Stomach (tissue), 9 donors: Measurements from ENCODE around the gene POLR1C. TPM values are rescaled to one million over a fixed set of nuclear protein-coding genes. Genes with fewer than 3 reads are reported as not detected.
"Not testable (repeated sequence)": the region's sequence is repeated elsewhere in the genome, so short reads cannot be mapped to it uniquely, and the experiment has no call there.

ENCODE experiments used
- DNase-seq, 2 donors: peaks; one replicate each; pipeline versions ENCODE4 v3.0.0 to v3.0.0-alpha.2; 2013 to 2019
- H3K27ac ChIP-seq, 5 donors: fragments of 200-600 bp in 4 of 5; sonication (generic) in 4 of 5; one replicate each; pipeline ENCODE4 v1.5.1; 2013 to 2019; ENCODE audit warnings: mild to moderate bottlenecking in 1 of 5, moderate library complexity in 1 of 5
- H3K27me3 ChIP-seq, 3 donors: fragments of 200-600 bp; sonication (generic); one replicate each; pipeline ENCODE4 v1.5.1; 2017 to 2019; ENCODE audit warnings: mixed run types in 1 of 3
- H3K36me3 ChIP-seq, 4 donors: fragments of 200-600 bp; sonication (generic); 1 replicate in 3 of 4; 2 replicates in 1 of 4; pipeline ENCODE4 v1.5.1; 2016 to 2019
- H3K4me1 ChIP-seq, 4 donors: fragments of 200-600 bp; sonication (generic); one replicate each; pipeline ENCODE4 v1.5.1; 2016 to 2019
- H3K4me3 ChIP-seq, 4 donors: fragments of 200-600 bp; sonication (generic) in 3 of 4; one replicate each; pipeline ENCODE4 v1.5.1; 2016 to 2019; ENCODE audit warnings: mild to moderate bottlenecking in 1 of 4
- H3K9me3 ChIP-seq, 4 donors: fragments of 200-600 bp; sonication (generic); one replicate each; pipeline ENCODE4 v1.5.1; 2016 to 2019
- EP300 ChIP-seq: sonication (generic); formaldehyde crosslinking; IDR thresholded peaks from one replicate; pipeline ENCODE4 v1.6.1; 2017; ENCODE audit warnings: antibody characterized with exemption
- POLR2A ChIP-seq, 4 donors: fragments of 450-650 bp; IDR thresholded peaks; one replicate each; pipeline ENCODE4 v1.6.1; 2016; ENCODE audit warnings: antibody characterized with exemption in 4 of 4, control low read depth in 2 of 4, mild to moderate bottlenecking in 1 of 4, moderate library complexity in 1 of 4
- POLR2AphosphoS5 ChIP-seq, 3 donors: sonication (generic); formaldehyde crosslinking; IDR thresholded peaks; one replicate each; pipeline ENCODE4 v1.6.1; 2016; ENCODE audit warnings: antibody characterized with exemption in 3 of 3
- WGBS, 5 donors: extraction: QIAGEN DNeasy Blood & Tissue Kit in 3 of 5; methylation state at CpG; one replicate each; pipeline versions ENCODE4 v1.1.5 to v1.1.7; 2013 to 2018; 5-methylcytosine and 5-hydroxymethylcytosine counted together
- intact Hi-C: fragments of 100-400 bp; cut with DNase I; formaldehyde crosslinking; loops from one replicate; pipeline ENCODE4 v1.15.1; 2023; ENCODE audit warnings: low total_unique reads
- polyA plus RNA-seq, 3 donors: library from polyadenylated mRNA; stranded (reverse); fragments of 200-250 nt; gene quantifications; one replicate each; pipeline ENCODE4 v1.2.3, GENCODE V29; 2013
- total RNA-seq, 5 donors: library from RNA; depleted of rRNA; stranded (reverse); fragments of >200 nt; gene quantifications; one replicate each; pipeline versions ENCODE4 v1.1.0 to v1.2.3, GENCODE V29; 2014 to 2016
- TF ChIP-seq, protein P1 (sequence below), 7 experiments: fragments of 450-650 bp in 4 of 7; fragments of 200-600 bp in 3 of 7; sonication (generic) in 3 of 7; IDR thresholded peaks; one replicate each; pipeline ENCODE4 v1.5.1; 2016 to 2019; ENCODE audit warnings: antibody characterized with exemption in 7 of 7, control low read depth in 2 of 7, mild to moderate bottlenecking in 1 of 7
- donor health status: healthy with polysubstance abuse.
- donor health status: Bipolar disorder and iron deficiency.
- donor health status: healthy.

POLR1C gene
- total and polyA plus RNA-seq, 8 donors, result 14.7 to 36.2 (median 25.1) TPM

- H3K27me3 ChIP-seq, result no peaks in the 10 kb centered on the region
- H3K4me1 ChIP-seq, result peaks cover 19 to 35% (median 28%) of the 10 kb centered on the region in 4 donors
- peaks cover 76 to 88% (median 87%) of the 10 kb centered on the region in 4 donors for H3K36me3 ChIP-seq
- H3K9me3 ChIP-seq, result no peaks in the 10 kb centered on the region
- H3K27ac ChIP-seq, result peak overlapping the region in 1 of 5 donors; percentile 26
- intact Hi-C loops, result no loop called here
- 88 to 94% (median 91%) methylated on average over 8 of the region's 8 CpGs for WGBS, 5 donors
- no peak for DNase-seq
- TF ChIP-seq, protein P1, sequence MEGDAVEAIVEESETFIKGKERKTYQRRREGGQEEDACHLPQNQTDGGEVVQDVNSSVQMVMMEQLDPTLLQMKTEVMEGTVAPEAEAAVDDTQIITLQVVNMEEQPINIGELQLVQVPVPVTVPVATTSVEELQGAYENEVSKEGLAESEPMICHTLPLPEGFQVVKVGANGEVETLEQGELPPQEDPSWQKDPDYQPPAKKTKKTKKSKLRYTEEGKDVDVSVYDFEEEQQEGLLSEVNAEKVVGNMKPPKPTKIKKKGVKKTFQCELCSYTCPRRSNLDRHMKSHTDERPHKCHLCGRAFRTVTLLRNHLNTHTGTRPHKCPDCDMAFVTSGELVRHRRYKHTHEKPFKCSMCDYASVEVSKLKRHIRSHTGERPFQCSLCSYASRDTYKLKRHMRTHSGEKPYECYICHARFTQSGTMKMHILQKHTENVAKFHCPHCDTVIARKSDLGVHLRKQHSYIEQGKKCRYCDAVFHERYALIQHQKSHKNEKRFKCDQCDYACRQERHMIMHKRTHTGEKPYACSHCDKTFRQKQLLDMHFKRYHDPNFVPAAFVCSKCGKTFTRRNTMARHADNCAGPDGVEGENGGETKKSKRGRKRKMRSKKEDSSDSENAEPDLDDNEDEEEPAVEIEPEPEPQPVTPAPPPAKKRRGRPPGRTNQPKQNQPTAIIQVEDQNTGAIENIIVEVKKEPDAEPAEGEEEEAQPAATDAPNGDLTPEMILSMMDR (IDR thresholded peaks at IDR 0.05), result no peak
- no peak for TF ChIP-seq POLR2AphosphoS5 (IDR thresholded peaks at IDR 0.05)
- TF ChIP-seq EP300, result no peak
- no peak for TF ChIP-seq POLR2A (IDR thresholded peaks at IDR 0.05)
- H3K4me3 ChIP-seq, result no peak overlapping the region
Observed at GRCh38 chr6:43522547-43523261, 5.8 kb downstream of the POLR1C start.

GRCh38 chr6:43523284-43523683 lies 6.4 kb downstream of the POLR1C start:
- intact Hi-C loops, result no loop called here
- Histone ChIP-seq H3K27me3 (no peaks in the 10 kb centered on the region), H3K9me3 (no peaks in the 10 kb centered on the region), H3K36me3 (peaks cover 80 to 93% (median 93%) of the 10 kb centered on the region in 4 donors), H3K4me3 (no peak overlapping the region), H3K27ac (peak overlapping the region in 1 of 5 donors; percentile 26), H3K4me1 (peaks cover 13 to 29% (median 22%) of the 10 kb centered on the region in 4 donors)
- no peak for DNase-seq
- TF ChIP-seq, protein P1 (IDR thresholded peaks at IDR 0.05), result no peak
- TF ChIP-seq POLR2AphosphoS5 (IDR thresholded peaks at IDR 0.05) (no peak), POLR2A (IDR thresholded peaks at IDR 0.05) (no peak), EP300 (no peak)
- WGBS, 5 donors, result 89 to 100% (median 96%) methylated on average over 1 to 3 of the region's 3 CpGs

- H3K27ac ChIP-seq, result peak overlapping the region in 2 of 5 donors; percentile 29 to 39
- peak; percentile 44 to 73 for DNase-seq
- WGBS, 5 donors, result 28 to 65% (median 57%) methylated on average over 8 to 10 of the region's 10 CpGs
Observed at GRCh38 chr6:43524483-43524961, 7.6 kb downstream of the POLR1C start.

DNA sequence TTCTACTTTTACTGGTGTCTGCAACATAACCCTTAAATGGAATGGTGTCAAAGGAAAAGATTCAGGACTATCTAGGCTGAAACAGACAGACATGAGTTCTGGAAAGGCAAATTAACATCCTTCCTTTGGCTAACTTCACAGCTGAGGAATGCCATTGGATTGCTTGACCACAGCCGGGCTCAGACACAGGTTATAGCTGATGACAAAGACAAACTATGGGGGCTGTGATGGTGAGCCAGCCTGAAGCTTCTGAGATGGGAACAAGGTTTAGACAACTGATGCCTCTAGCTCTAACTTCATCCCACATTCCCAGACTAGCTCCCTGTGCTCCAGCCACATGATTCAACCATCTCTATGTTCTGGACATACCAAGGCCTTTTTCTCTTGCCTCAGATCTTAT lies 15.3 kb downstream of the POLR1C start:
- Histone ChIP-seq H3K9me3 (no peaks in the 10 kb centered on the region), H3K4me1 (no peaks in the 10 kb centered on the region), H3K27me3 (no peaks in the 10 kb centered on the region), H3K4me3 (no peak overlapping the region), H3K27ac (no peak overlapping the region), H3K36me3 (peaks cover 36 to 94% (median 93%) of the 10 kb centered on the region in 4 donors)
- intact Hi-C loops, result no loop called here
- TF ChIP-seq, protein P1 (IDR thresholded peaks at IDR 0.05), result no peak
- TF ChIP-seq POLR2A (IDR thresholded peaks at IDR 0.05), result no peak
- no peak for TF ChIP-seq POLR2AphosphoS5 (IDR thresholded peaks at IDR 0.05)
- TF ChIP-seq EP300, result no peak
- WGBS, 5 donors, result 82 to 100% (median 95%) methylated on average over 1 of the region's 1 CpG
- no peak for DNase-seq

More at GRCh38 chr6:43524483-43524961, 7.6 kb downstream of the POLR1C start:
- TF ChIP-seq POLR2A (IDR thresholded peaks at IDR 0.05), result no peak
- peak in 2 of 3 donors; percentile 23 to 69 for TF ChIP-seq POLR2AphosphoS5 (IDR thresholded peaks at IDR 0.05)
- Histone ChIP-seq H3K4me3 (no peak overlapping the region), H3K27me3 (no peaks in the 10 kb centered on the region), H3K4me1 (peaks cover 6 to 17% (median 14%) of the 10 kb centered on the region in 4 donors), H3K36me3 (peaks cover 83 to 100% (median 100%) of the 10 kb centered on the region in 4 donors), H3K9me3 (no peaks in the 10 kb centered on the region)
- intact Hi-C loops, result no loop called here

GRCh38 chr6:43538986-43539385 lies 22.1 kb downstream of the POLR1C start:
- DNase-seq, intact Hi-C loops, H3K9me3 ChIP-seq, H3K27me3 ChIP-seq, H3K4me1 ChIP-seq, H3K27ac ChIP-seq, H3K4me3 ChIP-seq: not testable (repeated sequence)
- WGBS, 5 donors, result 96 to 100% (median 99%) methylated on average over 2 to 15 of the region's 17 CpGs
- H3K36me3 ChIP-seq, result peaks cover 35 to 91% (median 90%) of the 10 kb centered on the region in 4 donors

DNA sequence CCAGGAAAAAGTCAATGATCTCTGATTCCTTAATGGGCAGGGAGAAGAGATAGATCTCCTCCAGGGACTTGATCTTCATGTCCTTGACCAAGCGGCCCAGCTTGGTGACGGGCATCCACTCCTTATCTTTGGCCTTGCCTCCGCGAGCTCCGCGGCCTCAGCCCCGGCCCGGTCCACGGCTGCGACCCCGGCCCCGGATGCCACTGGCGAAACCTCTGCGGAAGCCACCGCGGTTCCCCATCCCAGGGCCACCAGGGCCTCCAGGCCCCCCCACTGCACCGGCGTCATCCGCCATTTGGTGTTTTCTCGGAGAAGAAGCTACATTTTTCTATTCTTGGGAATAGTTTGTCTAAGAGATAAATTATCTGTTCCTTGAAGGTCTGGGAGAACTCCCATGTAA lies 22.5 kb downstream of the POLR1C start:
- intact Hi-C loops, H3K27ac ChIP-seq, DNase-seq, H3K4me3 ChIP-seq, H3K4me1 ChIP-seq, H3K9me3 ChIP-seq, H3K27me3 ChIP-seq: not testable (repeated sequence)
- 96 to 98% (median 97%) methylated on average over 20 of the region's 20 CpGs for WGBS, 5 donors
- peaks cover 38 to 91% (median 91%) of the 10 kb centered on the region in 4 donors for H3K36me3 ChIP-seq
